Measurements from ENCODE around the gene SLC35B2.

- TF ChIP-seq CTCF (IDR thresholded peaks at IDR 0.05): no peak
- TF ChIP-seq POLR2A (IDR thresholded peaks at IDR 0.05): no peak
These were observed 2.9 kb downstream of the SLC35B2 start for GRCh38 chr6:44254191-44255104.
